IMR-90 (cell line): ENCODE measurements around the gene ACACA. TPM values are rescaled to one million over a fixed set of nuclear protein-coding genes. Genes with fewer than 3 reads are reported as not detected.

Source experiments
- ATAC-seq: fragments of 200-7000 bp; cut with Tn5 transposase; 2 replicates; pipeline ENCODE4 v1.9.1; 2020; ENCODE audit warnings: low read depth, mild to moderate bottlenecking, moderate library complexity
- BruUV-seq: library from RNA; stranded (reverse); fragments of 400-500 nt; replicated peaks from 2 replicates; lab custom pipeline; 2021; lab: Mats Ljungman, UMichigan
- CTCF ChIA-PET: fragments of 300-600 bp; formaldehyde crosslinking; extraction: SDS; loops from one replicate; lab custom pipeline; 2021; ENCODE audit warnings: antibody characterized with exemption; lab: Yijun Ruan, JAX
- POLR2A ChIA-PET: fragments of 300-600 bp; sonication (Branson Sonifier 250); formaldehyde crosslinking; loops from one replicate; lab custom pipeline; 2022; ENCODE audit warnings: antibody characterized with exemption; ENCODE audit not compliant: unreplicated experiment; lab: Charles Lee
- DNase-seq: peaks from one replicate; pipeline ENCODE4 v3.0.0; 2013
- H2AFZ ChIP-seq: replicated peaks from 2 replicates; pipeline ENCODE3; 2013; ENCODE audit warnings: low read length, mild to moderate bottlenecking; ENCODE audit not compliant: poor library complexity
- H2AK5ac ChIP-seq: 2 replicates; pipeline ENCODE4 v1.6.1; 2013; ENCODE audit warnings: low read depth, low read length, inconsistent platforms
- H2AK9ac ChIP-seq: replicated peaks from 2 replicates; pipeline ENCODE3; 2013; ENCODE audit warnings: mild to moderate bottlenecking, low read depth, low read length, moderate library complexity; ENCODE audit not compliant: poor library complexity
- H2BK120ac ChIP-seq: 2 replicates; pipeline ENCODE4 v1.6.1; 2013; ENCODE audit warnings: low read depth, low read length, inconsistent platforms
- H2BK15ac ChIP-seq: 3 replicates; pipeline ENCODE4 v1.6.1; 2013; ENCODE audit warnings: low read depth, low read length, inconsistent platforms
- H2BK20ac ChIP-seq: 2 replicates; pipeline ENCODE4 v1.6.1; 2013; ENCODE audit warnings: low read depth, mild to moderate bottlenecking, inconsistent platforms, low read length, moderate library complexity
- H2BK5ac ChIP-seq: 2 replicates; pipeline ENCODE4 v1.6.1; 2013; ENCODE audit warnings: mild to moderate bottlenecking, low read depth, low read length, inconsistent platforms; ENCODE audit not compliant: poor library complexity, severe bottlenecking
- H3K14ac ChIP-seq: replicated peaks from 2 replicates; pipeline ENCODE4 v1.6.1; 2013; ENCODE audit warnings: low read depth, low read length, inconsistent platforms
- H3K18ac ChIP-seq: 2 replicates; pipeline ENCODE4 v1.6.1; 2013; ENCODE audit warnings: low read depth, low read length, control low read depth
- H3K23ac ChIP-seq: 2 replicates; pipeline ENCODE4 v1.6.1; 2013; ENCODE audit warnings: low read depth, low read length, inconsistent platforms
- H3K27ac ChIP-seq: 2 replicates; pipeline ENCODE4 v1.5.1; 2013; ENCODE audit warnings: mild to moderate bottlenecking, control low read depth, low read length; ENCODE audit not compliant: insufficient read depth
- H3K27me3 ChIP-seq: 2 replicates; pipeline ENCODE4 v1.6.1; 2013; ENCODE audit warnings: low read length; ENCODE audit not compliant: control insufficient read depth, insufficient read depth
- H3K36me3 ChIP-seq: 2 replicates; pipeline ENCODE4 v1.6.1; 2013; ENCODE audit warnings: low read length, mixed read lengths; ENCODE audit not compliant: control insufficient read depth, insufficient read depth
- H3K4ac ChIP-seq: 2 replicates; pipeline ENCODE4 v1.6.1; 2013; ENCODE audit warnings: low read depth, low read length, inconsistent platforms
- H3K4me1 ChIP-seq: 2 replicates; pipeline ENCODE4 v1.6.1; 2013; ENCODE audit warnings: low read length, mixed read lengths; ENCODE audit not compliant: control insufficient read depth, insufficient read depth
- H3K4me2 ChIP-seq: 2 replicates; pipeline ENCODE4 v1.6.1; 2013; ENCODE audit warnings: low read depth, mild to moderate bottlenecking, control low read depth, low read length, moderate library complexity
- H3K4me3 ChIP-seq: 2 replicates; pipeline ENCODE4 v1.5.1; 2013; ENCODE audit warnings: low read depth, mild to moderate bottlenecking, control low read depth, low read length, moderate library complexity; ENCODE audit not compliant: insufficient read depth
- H3K56ac ChIP-seq: 2 replicates; pipeline ENCODE4 v1.6.1; 2013; ENCODE audit warnings: low read length, inconsistent platforms; ENCODE audit not compliant: insufficient read depth; ENCODE audit errors: extremely low read depth
- H3K79me1 ChIP-seq, 2 experiments: 2 replicates each; pipeline ENCODE4 v1.6.1; 2013; ENCODE audit warnings: low read length in 2 of 2, inconsistent platforms in 1 of 2, low read depth in 1 of 2
- H3K9ac ChIP-seq: 2 replicates; pipeline ENCODE4 v1.6.1; 2013; ENCODE audit warnings: low read depth, low read length, control low read depth
- H3K9me1 ChIP-seq: 2 replicates; pipeline ENCODE4 v1.6.1; 2013; ENCODE audit warnings: low read length, inconsistent platforms; ENCODE audit not compliant: insufficient read depth
- H3K9me3 ChIP-seq: 2 replicates; pipeline ENCODE4 v1.6.1; 2013; ENCODE audit warnings: low read length; ENCODE audit not compliant: control insufficient read depth, insufficient read depth
- H4K20me1 ChIP-seq: 2 replicates; pipeline ENCODE4 v1.6.1; 2013; ENCODE audit warnings: low read length, inconsistent platforms; ENCODE audit not compliant: insufficient read depth
- H4K5ac ChIP-seq: 2 replicates; pipeline ENCODE4 v1.6.1; 2013; ENCODE audit warnings: mild to moderate bottlenecking, low read depth, low read length, control low read depth
- H4K8ac ChIP-seq, 2 experiments: 2 replicates each; pipeline ENCODE4 v1.6.1; 2013; ENCODE audit warnings: low read depth in 2 of 2, low read length in 2 of 2, control low read depth in 1 of 2, inconsistent platforms in 1 of 2
- H4K91ac ChIP-seq: 2 replicates; pipeline ENCODE4 v1.6.1; 2013; ENCODE audit warnings: low read depth, low read length, inconsistent platforms; ENCODE audit not compliant: insufficient read depth
- BHLHE40 ChIP-seq: fragments of 150-350 bp; IDR thresholded peaks from 2 replicates; pipeline ENCODE4 v1.6.1; 2016; ENCODE audit warnings: mild to moderate bottlenecking, low read depth, low read length
- CEBPB ChIP-seq: IDR thresholded peaks from 2 replicates; pipeline ENCODE4 v1.6.1; 2012; ENCODE audit warnings: low read depth, low read length, improper control_type of control experiment
- CHD1 ChIP-seq: IDR thresholded peaks from 2 replicates; pipeline ENCODE4 v1.6.1; 2012; ENCODE audit warnings: low read depth, low read length, improper control_type of control experiment
- FOS ChIP-seq: fragments of 150-350 bp; IDR thresholded peaks from 2 replicates; pipeline ENCODE4 v1.6.1; 2016; ENCODE audit warnings: low read depth, low read length
- MAFK ChIP-seq: IDR thresholded peaks from 2 replicates; pipeline ENCODE4 v1.6.1; 2012; ENCODE audit warnings: low read depth, low read length, improper control_type of control experiment
- MAZ ChIP-seq: IDR thresholded peaks from 2 replicates; pipeline ENCODE4 v1.6.1; 2012; ENCODE audit warnings: low read depth, mild to moderate bottlenecking, low read length, improper control_type of control experiment, moderate library complexity, borderline replicate concordance
- MXI1 ChIP-seq: IDR thresholded peaks from 2 replicates; pipeline ENCODE4 v1.6.1; 2012; ENCODE audit warnings: low read depth, mild to moderate bottlenecking, low read length, moderate library complexity, borderline replicate concordance
- NFE2L2 ChIP-seq: fragments of 150-350 bp; IDR thresholded peaks from 2 replicates; pipeline ENCODE4 v1.6.1; 2016; ENCODE audit warnings: low read depth, mild to moderate bottlenecking, low read length
- POLR2A ChIP-seq: IDR thresholded peaks from 2 replicates; pipeline ENCODE4 v1.6.1; 2012; ENCODE audit warnings: mild to moderate bottlenecking, low read depth, low read length
- RAD21 ChIP-seq: IDR thresholded peaks from 2 replicates; pipeline ENCODE4 v1.6.1; 2012; ENCODE audit warnings: low read length, improper control_type of control experiment
- RCOR1 ChIP-seq: IDR thresholded peaks from 2 replicates; pipeline ENCODE4 v1.6.1; 2012; ENCODE audit warnings: mild to moderate bottlenecking, low read length, improper control_type of control experiment; ENCODE audit not compliant: insufficient replicate concordance
- RFX5 ChIP-seq: IDR thresholded peaks from 2 replicates; pipeline ENCODE4 v1.8.0; 2012; ENCODE audit warnings: low read depth, mild to moderate bottlenecking, low read length, moderate library complexity
- SMC3 ChIP-seq: fragments of 150-350 bp; IDR thresholded peaks from 2 replicates; pipeline ENCODE4 v1.6.1; 2016; ENCODE audit warnings: low read depth, mild to moderate bottlenecking, antibody characterized with exemption, low read length, moderate library complexity
- WGBS, 2 experiments: methylation state at CpG; one replicate each; pipeline versions ENCODE4 v1.1.5 to v1.1.7; 2013; ENCODE audit warnings: missing lambda C conversion rate in 2 of 2; ENCODE audit not compliant: insufficient read length in 1 of 2; ENCODE audit errors: extremely low coverage in 2 of 2; 5-methylcytosine and 5-hydroxymethylcytosine counted together
- dilution Hi-C: fragments of 300-500 bp; cut with HindIII; formaldehyde crosslinking; loops from one replicate; pipeline ENCODE4 v1.14.3; 2018; ENCODE audit warnings: low sequenced_read_pairs; ENCODE audit not compliant: unreplicated experiment
- in situ Hi-C: fragments of 300-500 bp; cut with MboI; formaldehyde crosslinking; loops from 3 replicates; pipeline ENCODE4 v1.14.3; 2019; ENCODE audit warnings: low sequenced_read_pairs, inconsistent platforms, mixed read lengths
- intact Hi-C: fragments of 100-400 bp; cut with micrococcal nuclease; formaldehyde crosslinking; loops from 2 replicates; pipeline ENCODE4 v1.10.0; 2022
- polyA plus RNA-seq, 3 experiments: library from polyadenylated mRNA; depleted of rRNA; stranded (reverse); fragments of >200 nt; gene quantifications; 2 replicates each; pipeline ENCODE4 v1.2.3, GENCODE V29; 2012; ENCODE audit warnings: low replicate concordance in 1 of 3
- total RNA-seq: library from RNA; depleted of rRNA; stranded (reverse); fragments of >200 nt; gene quantifications from 2 replicates; pipeline ENCODE4 v1.2.3, GENCODE V29; 2012
- TF ChIP-seq, protein P1 (sequence below): fragments of 150-350 bp; IDR thresholded peaks from 2 replicates; pipeline ENCODE4 v1.6.1; 2017; ENCODE audit warnings: mild to moderate bottlenecking, antibody characterized with exemption, low read length, low read depth
- TF ChIP-seq, protein P2 (sequence below): conservative IDR thresholded peaks from 2 replicates; pipeline ENCODE4 v1.5.1; 2012; ENCODE audit warnings: mild to moderate bottlenecking, low read depth, low read length, improper control_type of control experiment
- TF ChIP-seq, protein P3 (sequence below): fragments of 150-350 bp; IDR thresholded peaks from 2 replicates; pipeline ENCODE4 v1.6.1; 2016; ENCODE audit warnings: low read depth, mild to moderate bottlenecking, low read length, moderate library complexity, borderline replicate concordance

ACACA gene
- total and polyA plus RNA-seq, 2 of the 4 experiments (the other 2 are of a cell fraction): 21.3 to 39.1 TPM

DNA sequence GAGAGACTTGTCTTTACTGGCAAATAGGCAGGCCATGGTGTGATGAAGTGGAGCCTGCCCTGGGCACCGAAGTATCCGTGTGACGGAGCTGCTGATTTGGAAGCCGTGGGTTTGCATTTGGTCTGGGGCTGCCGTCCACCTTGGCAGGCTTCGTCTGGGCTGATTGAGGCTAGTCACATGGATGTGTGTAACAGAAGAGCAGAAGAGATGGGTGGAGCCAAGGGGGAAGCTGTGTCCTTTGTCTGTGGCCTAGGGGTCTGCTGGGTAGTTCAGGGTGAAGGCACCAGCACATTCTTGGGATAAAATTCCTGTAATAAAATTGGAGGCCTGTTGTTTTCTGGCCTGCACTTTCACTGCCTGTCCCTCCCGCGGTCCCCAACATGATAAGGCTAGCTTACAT is 351.7 kb downstream of the ACACA start:
- no TSS peak for BruUV-seq
- Histone ChIP-seq H3K27ac (no peak overlapping the region), H3K9ac (no peak overlapping the region), H3K4me3 (no peak overlapping the region), H3K4me1 (no peaks in the 10 kb centered on the region; the same call in 1 of the 2 replicates), H2BK120ac (no peak overlapping the region), H3K27me3 (no peaks in the 10 kb centered on the region), H3K36me3 (peaks cover 13% of the 10 kb centered on the region), H2AK9ac (no peak overlapping the region), H4K8ac (no peak overlapping the region), H3K23ac (no peak overlapping the region), H3K4ac (no peak overlapping the region), H4K5ac (no peak overlapping the region), H2BK5ac (no peak overlapping the region), H2AK5ac (no peak overlapping the region), H3K9me1 (no peaks in the 10 kb centered on the region; the same call in 1 of the 2 replicates), H3K56ac (no peak overlapping the region), H3K18ac (no peak overlapping the region), H3K14ac (no peak overlapping the region), H2BK20ac (no peak overlapping the region), H4K91ac (no peak overlapping the region), H2AFZ (no peak overlapping the region), H3K9me3 (no peaks in the 10 kb centered on the region), H4K20me1 (no peaks in the 10 kb centered on the region; the same call in 1 of the 2 replicates), H3K4me2 (no peak overlapping the region), H2BK15ac (no peak overlapping the region), H3K79me1 (no peaks in the 10 kb centered on the region; a peak in 1 of 4 replicates)
- POLR2A ChIA-PET: no interaction called here
- intact Hi-C loops: no loop called here
- in situ Hi-C loops: no loop called here
- no peak for DNase-seq
- dilution Hi-C loops: loop anchor here (25.0 kb wide), 1 partner anchor 418 kb away; no protein-coding TSS in a partner anchor
- WGBS, 2 experiments: no CpG with 5 or more reads among the region's 8 CpGs
- no peak for TF ChIP-seq CEBPB
- TF ChIP-seq MAZ: no peak
- no peak for TF ChIP-seq RFX5
- TF ChIP-seq CHD1: no peak
- no peak for TF ChIP-seq POLR2A
- no peak for TF ChIP-seq RCOR1
- TF ChIP-seq, protein P1, sequence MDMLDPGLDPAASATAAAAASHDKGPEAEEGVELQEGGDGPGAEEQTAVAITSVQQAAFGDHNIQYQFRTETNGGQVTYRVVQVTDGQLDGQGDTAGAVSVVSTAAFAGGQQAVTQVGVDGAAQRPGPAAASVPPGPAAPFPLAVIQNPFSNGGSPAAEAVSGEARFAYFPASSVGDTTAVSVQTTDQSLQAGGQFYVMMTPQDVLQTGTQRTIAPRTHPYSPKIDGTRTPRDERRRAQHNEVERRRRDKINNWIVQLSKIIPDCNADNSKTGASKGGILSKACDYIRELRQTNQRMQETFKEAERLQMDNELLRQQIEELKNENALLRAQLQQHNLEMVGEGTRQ: no peak
- TF ChIP-seq NFE2L2: no peak
- no peak for TF ChIP-seq FOS
- no peak for TF ChIP-seq MXI1
- TF ChIP-seq RAD21: no peak
- TF ChIP-seq, protein P2, sequence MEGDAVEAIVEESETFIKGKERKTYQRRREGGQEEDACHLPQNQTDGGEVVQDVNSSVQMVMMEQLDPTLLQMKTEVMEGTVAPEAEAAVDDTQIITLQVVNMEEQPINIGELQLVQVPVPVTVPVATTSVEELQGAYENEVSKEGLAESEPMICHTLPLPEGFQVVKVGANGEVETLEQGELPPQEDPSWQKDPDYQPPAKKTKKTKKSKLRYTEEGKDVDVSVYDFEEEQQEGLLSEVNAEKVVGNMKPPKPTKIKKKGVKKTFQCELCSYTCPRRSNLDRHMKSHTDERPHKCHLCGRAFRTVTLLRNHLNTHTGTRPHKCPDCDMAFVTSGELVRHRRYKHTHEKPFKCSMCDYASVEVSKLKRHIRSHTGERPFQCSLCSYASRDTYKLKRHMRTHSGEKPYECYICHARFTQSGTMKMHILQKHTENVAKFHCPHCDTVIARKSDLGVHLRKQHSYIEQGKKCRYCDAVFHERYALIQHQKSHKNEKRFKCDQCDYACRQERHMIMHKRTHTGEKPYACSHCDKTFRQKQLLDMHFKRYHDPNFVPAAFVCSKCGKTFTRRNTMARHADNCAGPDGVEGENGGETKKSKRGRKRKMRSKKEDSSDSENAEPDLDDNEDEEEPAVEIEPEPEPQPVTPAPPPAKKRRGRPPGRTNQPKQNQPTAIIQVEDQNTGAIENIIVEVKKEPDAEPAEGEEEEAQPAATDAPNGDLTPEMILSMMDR: no peak
- TF ChIP-seq BHLHE40: no peak
- TF ChIP-seq SMC3: no peak
- TF ChIP-seq, protein P3, sequence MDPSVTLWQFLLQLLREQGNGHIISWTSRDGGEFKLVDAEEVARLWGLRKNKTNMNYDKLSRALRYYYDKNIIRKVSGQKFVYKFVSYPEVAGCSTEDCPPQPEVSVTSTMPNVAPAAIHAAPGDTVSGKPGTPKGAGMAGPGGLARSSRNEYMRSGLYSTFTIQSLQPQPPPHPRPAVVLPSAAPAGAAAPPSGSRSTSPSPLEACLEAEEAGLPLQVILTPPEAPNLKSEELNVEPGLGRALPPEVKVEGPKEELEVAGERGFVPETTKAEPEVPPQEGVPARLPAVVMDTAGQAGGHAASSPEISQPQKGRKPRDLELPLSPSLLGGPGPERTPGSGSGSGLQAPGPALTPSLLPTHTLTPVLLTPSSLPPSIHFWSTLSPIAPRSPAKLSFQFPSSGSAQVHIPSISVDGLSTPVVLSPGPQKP: no peak
- TF ChIP-seq MAFK: no peak
- ATAC-seq: no peak
- CTCF ChIA-PET: no interaction called here
